ENCODE measurements around the gene USP25. TPM values are rescaled to one million over a fixed set of nuclear protein-coding genes. Genes with fewer than 3 reads are reported as not detected.

Gene USP25
- total RNA-seq, 1 experiment from 2014 or later = 22.1 TPM

DNA sequence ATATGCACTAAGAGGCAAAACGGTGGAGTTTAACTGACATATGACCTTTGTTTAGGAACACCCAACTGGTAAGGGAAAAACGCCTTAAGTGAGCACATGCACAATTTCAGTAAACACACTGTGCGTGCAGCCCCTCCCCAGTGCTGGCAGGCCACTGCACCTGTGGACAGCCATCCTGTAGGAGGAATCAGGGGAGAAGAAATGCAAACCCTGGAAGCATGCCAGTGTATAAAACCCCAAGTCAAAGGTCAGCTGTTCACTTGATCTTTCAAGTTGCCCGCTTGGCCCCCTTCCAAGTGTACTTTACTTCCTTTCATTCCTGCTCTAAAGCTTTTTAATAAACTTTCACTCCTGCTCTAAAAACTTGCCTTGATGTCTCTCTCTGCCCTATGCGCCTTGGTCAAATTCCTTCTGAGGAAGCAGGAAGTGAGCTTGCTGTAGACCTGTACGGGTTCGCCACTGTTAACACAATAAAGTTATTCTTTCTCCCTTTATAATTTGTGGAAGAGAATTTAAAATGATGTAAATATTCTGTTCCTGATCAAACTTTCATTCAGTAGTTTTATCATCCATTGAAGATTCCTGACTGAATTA, 31.8 kb downstream of the USP25 start:
- peaks cover 4% of the 10 kb centered on the region for H3K36me3 Mint-ChIP-seq (ENCODE audit: insufficient read depth, unreplicated experiment)

DNA sequence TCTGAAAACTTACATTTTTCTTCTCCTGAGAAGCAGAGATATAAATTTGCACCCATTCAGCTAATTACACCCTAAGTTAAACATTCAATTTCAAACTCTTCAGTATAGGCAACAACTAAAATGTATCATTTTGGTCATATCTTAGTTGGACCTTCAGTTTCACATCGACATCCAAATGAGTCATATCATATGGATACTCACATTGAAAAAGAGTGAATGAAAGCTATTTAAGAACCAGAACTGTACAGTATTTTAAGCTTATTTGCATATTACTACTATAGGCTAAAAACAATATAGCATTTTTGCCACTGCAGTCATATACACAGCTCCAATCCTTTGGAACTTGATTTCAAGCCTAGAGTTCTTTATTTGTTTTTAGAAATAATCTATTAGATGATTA, 33.6 kb downstream of the USP25 start:
- TF ChIP-seq, protein P1, sequence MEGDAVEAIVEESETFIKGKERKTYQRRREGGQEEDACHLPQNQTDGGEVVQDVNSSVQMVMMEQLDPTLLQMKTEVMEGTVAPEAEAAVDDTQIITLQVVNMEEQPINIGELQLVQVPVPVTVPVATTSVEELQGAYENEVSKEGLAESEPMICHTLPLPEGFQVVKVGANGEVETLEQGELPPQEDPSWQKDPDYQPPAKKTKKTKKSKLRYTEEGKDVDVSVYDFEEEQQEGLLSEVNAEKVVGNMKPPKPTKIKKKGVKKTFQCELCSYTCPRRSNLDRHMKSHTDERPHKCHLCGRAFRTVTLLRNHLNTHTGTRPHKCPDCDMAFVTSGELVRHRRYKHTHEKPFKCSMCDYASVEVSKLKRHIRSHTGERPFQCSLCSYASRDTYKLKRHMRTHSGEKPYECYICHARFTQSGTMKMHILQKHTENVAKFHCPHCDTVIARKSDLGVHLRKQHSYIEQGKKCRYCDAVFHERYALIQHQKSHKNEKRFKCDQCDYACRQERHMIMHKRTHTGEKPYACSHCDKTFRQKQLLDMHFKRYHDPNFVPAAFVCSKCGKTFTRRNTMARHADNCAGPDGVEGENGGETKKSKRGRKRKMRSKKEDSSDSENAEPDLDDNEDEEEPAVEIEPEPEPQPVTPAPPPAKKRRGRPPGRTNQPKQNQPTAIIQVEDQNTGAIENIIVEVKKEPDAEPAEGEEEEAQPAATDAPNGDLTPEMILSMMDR (IDR thresholded peaks at IDR 0.05; ENCODE audit: unreplicated experiment) = no peak
- no TSS peak for BruUV-seq (replicated peaks)
- no peak for DNase-seq
- CTCF ChIA-PET = no interaction called here
- Mint-ChIP-seq H3K4me1 (ENCODE audit: low read depth, unreplicated experiment) (peaks cover 35% of the 10 kb centered on the region), H3K9me3 (ENCODE audit: low read depth, unreplicated experiment) (no peaks in the 10 kb centered on the region), H3K27me3 (ENCODE audit: unreplicated experiment) (no peaks in the 10 kb centered on the region), H3K27ac (ENCODE audit: unreplicated experiment) (no peak overlapping the region), H3K36me3 (ENCODE audit: insufficient read depth, unreplicated experiment) (peaks cover 4% of the 10 kb centered on the region), H3K4me3 (ENCODE audit: low read depth, unreplicated experiment) (no peak overlapping the region)
- intact Hi-C loops (cut with micrococcal nuclease; ENCODE audit: unreplicated experiment) = no loop called here

More for the DNA sequence above, 31.8 kb downstream of the USP25 start:
- Mint-ChIP-seq H3K9me3 (ENCODE audit: low read depth, unreplicated experiment) (peaks cover 5% of the 10 kb centered on the region), H3K4me1 (ENCODE audit: low read depth, unreplicated experiment) (peaks cover 27% of the 10 kb centered on the region), H3K27me3 (ENCODE audit: unreplicated experiment) (no peaks in the 10 kb centered on the region), H3K4me3 (ENCODE audit: low read depth, unreplicated experiment) (peak overlapping the region; percentile 29), H3K27ac (ENCODE audit: unreplicated experiment) (peak overlapping the region; percentile 33)
- TF ChIP-seq, protein P1 (IDR thresholded peaks at IDR 0.05; ENCODE audit: unreplicated experiment) = no peak
- no TSS peak for BruUV-seq (replicated peaks)
- intact Hi-C loops (cut with micrococcal nuclease; ENCODE audit: unreplicated experiment) = no loop called here
- DNase-seq = peak; percentile 49
- CTCF ChIA-PET = interaction anchor here (1.2 kb wide), 1 partner anchor 12 kb away, joined by 3 read pairs; no protein-coding TSS in a partner anchor

GRCh38 chr21:15764878-15765277, 35.1 kb downstream of the USP25 start:
- Mint-ChIP-seq H3K4me3 (ENCODE audit: low read depth, unreplicated experiment) (no peak overlapping the region), H3K36me3 (ENCODE audit: insufficient read depth, unreplicated experiment) (peaks cover 4% of the 10 kb centered on the region), H3K27ac (ENCODE audit: unreplicated experiment) (no peak overlapping the region), H3K4me1 (ENCODE audit: low read depth, unreplicated experiment) (peaks cover 32% of the 10 kb centered on the region), H3K27me3 (ENCODE audit: unreplicated experiment) (no peaks in the 10 kb centered on the region), H3K9me3 (ENCODE audit: low read depth, unreplicated experiment) (no peaks in the 10 kb centered on the region)
- TF ChIP-seq, protein P1 (IDR thresholded peaks at IDR 0.05; ENCODE audit: unreplicated experiment) = no peak
- DNase-seq = no peak
- CTCF ChIA-PET = no interaction called here
- intact Hi-C loops (cut with micrococcal nuclease; ENCODE audit: unreplicated experiment) = no loop called here
- no TSS peak for BruUV-seq (replicated peaks)

DNA sequence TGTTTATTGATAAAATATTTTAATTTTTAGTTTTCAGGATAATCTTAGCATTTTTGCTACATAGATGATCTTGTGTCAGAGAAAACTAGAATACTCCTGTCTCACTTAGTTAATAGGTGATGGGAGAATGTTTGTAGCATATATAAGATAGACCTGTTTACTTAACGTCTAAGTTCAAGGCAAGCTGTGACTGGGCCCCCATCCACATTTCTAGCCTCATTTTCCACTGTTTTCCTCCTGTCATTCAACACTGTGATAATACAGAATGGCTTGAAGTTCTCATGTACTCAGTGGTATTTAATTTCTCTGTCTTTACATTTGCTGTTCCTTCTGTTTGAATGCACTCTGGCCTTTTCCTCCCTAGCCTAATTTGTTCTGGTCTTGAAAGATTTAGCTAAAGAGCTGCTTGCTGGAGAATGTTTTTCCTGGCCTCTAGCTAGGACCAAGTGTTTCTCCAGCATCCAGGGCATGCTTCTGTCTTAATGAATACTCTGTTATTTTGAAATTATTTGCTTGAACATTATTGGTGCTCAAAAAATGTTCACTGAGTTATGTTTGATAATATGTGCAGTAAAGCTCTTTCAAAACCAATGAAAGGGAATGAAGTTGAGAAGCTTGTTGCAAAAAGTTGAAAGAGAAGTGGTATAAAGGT, 37.3 kb downstream of the USP25 start:
- no TSS peak for BruUV-seq (replicated peaks)
- TF ChIP-seq, protein P1 (IDR thresholded peaks at IDR 0.05; ENCODE audit: unreplicated experiment) = no peak
- Mint-ChIP-seq H3K9me3 (ENCODE audit: low read depth, unreplicated experiment) (no peaks in the 10 kb centered on the region), H3K27me3 (ENCODE audit: unreplicated experiment) (no peaks in the 10 kb centered on the region), H3K4me1 (ENCODE audit: low read depth, unreplicated experiment) (peaks cover 22% of the 10 kb centered on the region), H3K4me3 (ENCODE audit: low read depth, unreplicated experiment) (no peak overlapping the region), H3K27ac (ENCODE audit: unreplicated experiment) (no peak overlapping the region), H3K36me3 (ENCODE audit: insufficient read depth, unreplicated experiment) (no peaks in the 10 kb centered on the region)
- CTCF ChIA-PET = no interaction called here
- DNase-seq = no peak
- intact Hi-C loops (cut with micrococcal nuclease; ENCODE audit: unreplicated experiment) = no loop called here
